A673 (cell line): ENCODE data around the gene PKM.

Experiments used
- CTCF ChIP-seq: fragments of 300-800, 200-600 bp; sonication (generic); conservative IDR thresholded peaks from 2 replicates; pipeline ENCODE4 v1.5.1; 2017; ENCODE audit warnings: low read depth, mild to moderate bottlenecking, antibody characterized with exemption, low read length, moderate library complexity, mixed read lengths
- EZH2 ChIP-seq: fragments of 200-600 bp; sonication (generic); IDR thresholded peaks from 2 replicates; pipeline ENCODE4 v1.6.1; 2017; ENCODE audit warnings: borderline replicate concordance, low read depth, mild to moderate bottlenecking, mixed read lengths, antibody characterized with exemption, low read length; ENCODE audit not compliant: poor library complexity, severe bottlenecking

GRCh38 chr15:72233769-72234168 lies 2.8 kb upstream of the PKM start:
- no peak for TF ChIP-seq CTCF
- TF ChIP-seq EZH2, result no peak
